GM12878 (cell line): ENCODE measurements around the gene DNTT. TPM values are rescaled to one million over a fixed set of nuclear protein-coding genes. Genes with fewer than 3 reads are reported as not detected.

Experiments used
- ATAC-seq: fragments of 200-7000 bp; cut with Tn5 transposase; 3 replicates; pipeline ENCODE4 v1.9.1; 2020; ENCODE audit warnings: mild to moderate bottlenecking, moderate library complexity
- BruUV-seq: library from RNA; stranded (reverse); fragments of 400-500 nt; replicated peaks from 2 replicates; lab custom pipeline; 2021; lab: Mats Ljungman, UMichigan
- CTCF ChIA-PET: fragments of 300-600 bp; sonication (Branson Sonifier 250); formaldehyde crosslinking; extraction: SDS; loops from one replicate; lab custom pipeline; 2021; ENCODE audit warnings: inconsistent platforms; lab: Yijun Ruan, JAX
- POLR2A ChIA-PET: fragments of 350-600 bp; formaldehyde crosslinking; extraction: SDS; loops from one replicate; lab custom pipeline; 2021; ENCODE audit warnings: inconsistent platforms; lab: Charles Lee
- RAD21 ChIA-PET: fragments of 300-600 bp; sonication (Branson Sonifier 250); formaldehyde crosslinking; loops from one replicate; lab custom pipeline; 2023; ENCODE audit warnings: antibody characterized with exemption; ENCODE audit not compliant: unreplicated experiment; lab: Charles Lee
- SMC1A ChIA-PET: fragments of 300-600 bp; sonication (Branson Sonifier 250); formaldehyde crosslinking; loops from one replicate; lab custom pipeline; 2023; ENCODE audit not compliant: unreplicated experiment, uncharacterized antibody; lab: Charles Lee
- DNase-seq: peaks from one replicate; pipeline ENCODE4 v3.0.0-alpha.2; 2011; ENCODE audit warnings: low read depth, low spot score
- FAIRE-seq: peaks from 3 replicates; lab custom pipeline; 2011; peaks lifted over from hg19 to GRCh38; lab: Jason Lieb, UNC
- H2AFZ ChIP-seq: 2 replicates; pipeline ENCODE4 v1.6.0; 2011; ENCODE audit warnings: low read depth, low read length, control low read depth; ENCODE audit not compliant: control insufficient read depth
- H3K27ac ChIP-seq: 2 replicates; pipeline ENCODE4 v1.5.1; 2011; ENCODE audit warnings: control low read depth; ENCODE audit not compliant: control insufficient read depth, insufficient read depth
- H3K27me3 ChIP-seq, 2 experiments: replicated peaks in 1 of 2; 2 replicates each; pipeline versions ENCODE4 v1.6.0 to v1.6.1; 2011; ENCODE audit warnings: low read length in 1 of 2; ENCODE audit not compliant: control insufficient read depth in 2 of 2, insufficient read depth in 2 of 2
- H3K36me3 ChIP-seq, 2 experiments: 2 replicates each; pipeline ENCODE4 v1.5.1; 2011; ENCODE audit warnings: low read length in 1 of 2; ENCODE audit not compliant: control insufficient read depth in 2 of 2, insufficient read depth in 2 of 2
- H3K4me1 ChIP-seq: 2 replicates; pipeline ENCODE4 v1.6.1; 2011; ENCODE audit warnings: mild to moderate bottlenecking, low read length, moderate library complexity, mixed read lengths; ENCODE audit not compliant: control insufficient read depth, insufficient read depth
- H3K4me2 ChIP-seq: 2 replicates; pipeline ENCODE4 v1.6.0; 2011; ENCODE audit warnings: control low read depth; ENCODE audit not compliant: control insufficient read depth, insufficient read depth
- H3K4me3 ChIP-seq: fragments of 200-600 bp; sonication (generic); 2 replicates; pipeline ENCODE4 v1.5.1; 2016
- H3K79me2 ChIP-seq: 2 replicates; pipeline ENCODE4 v1.6.0; 2011; ENCODE audit warnings: low read length; ENCODE audit not compliant: control insufficient read depth, insufficient read depth
- H3K9ac ChIP-seq: 2 replicates; pipeline ENCODE4 v1.8.0; 2011; ENCODE audit warnings: low read length, control low read depth, mixed read lengths; ENCODE audit not compliant: control insufficient read depth, insufficient read depth
- H3K9me3 ChIP-seq: replicated peaks from 3 replicates; pipeline ENCODE4 v1.5.1; 2011; ENCODE audit warnings: mild to moderate bottlenecking, low read length; ENCODE audit not compliant: control insufficient read depth, insufficient read depth
- H4K20me1 ChIP-seq: 2 replicates; pipeline ENCODE4 v1.6.0; 2011; ENCODE audit not compliant: control insufficient read depth, insufficient read depth
- BRCA1 ChIP-seq: IDR thresholded peaks from 2 replicates; pipeline ENCODE4 v1.6.1; 2011; ENCODE audit warnings: low read depth, low read length, improper control_type of control experiment
- CBFB ChIP-seq: IDR thresholded peaks from 2 replicates; pipeline ENCODE4 v1.6.1; 2016; ENCODE audit warnings: antibody characterized with exemption, low read depth
- CBX3 ChIP-seq: fragments of 200-600 bp; sonication (generic); IDR thresholded peaks from 2 replicates; pipeline ENCODE4 v1.6.1; 2016; ENCODE audit warnings: low read depth, borderline replicate concordance
- CEBPZ ChIP-seq: fragments of 150-350 bp; IDR thresholded peaks from 2 replicates; pipeline ENCODE4 v1.6.1; 2016; ENCODE audit warnings: low read depth, low read length
- E4F1 ChIP-seq: fragments of 450-650 bp; IDR thresholded peaks from 2 replicates; pipeline ENCODE4 v1.6.1; 2018; ENCODE audit warnings: borderline replicate concordance, mild to moderate bottlenecking; ENCODE audit not compliant: partially characterized antibody
- FOS ChIP-seq: IDR thresholded peaks from 3 replicates; pipeline ENCODE4 v1.6.1; 2011; ENCODE audit warnings: borderline replicate concordance; ENCODE audit not compliant: insufficient read length; ENCODE audit errors: extremely low read depth
- GATAD2B ChIP-seq: fragments of 450-650 bp; conservative IDR thresholded peaks from 2 replicates; pipeline ENCODE4 v1.6.1; 2017; ENCODE audit warnings: low read depth, mild to moderate bottlenecking, moderate library complexity
- IKZF2 ChIP-seq, 2 experiments: fragments of 450-650 bp; IDR thresholded peaks; 2 replicates each; pipeline ENCODE4 v1.6.1; 2017; ENCODE audit warnings: mild to moderate bottlenecking in 2 of 2, moderate library complexity in 2 of 2
- JUNB ChIP-seq: IDR thresholded peaks from 2 replicates; pipeline ENCODE4 v1.6.1; 2016; ENCODE audit warnings: antibody characterized with exemption, mild to moderate bottlenecking
- MEF2B ChIP-seq: fragments of 450-650 bp; IDR thresholded peaks from 2 replicates; pipeline ENCODE4 v1.6.1; 2018; ENCODE audit warnings: mild to moderate bottlenecking, moderate library complexity; ENCODE audit not compliant: partially characterized antibody, poor library complexity, severe bottlenecking
- NFIC ChIP-seq: IDR thresholded peaks from 2 replicates; pipeline ENCODE4 v1.6.1; 2012; ENCODE audit warnings: low read depth, mild to moderate bottlenecking, inconsistent platforms, low read length, moderate library complexity
- NRF1 ChIP-seq: conservative IDR thresholded peaks from 2 replicates; pipeline ENCODE4 v1.6.1; 2011; ENCODE audit warnings: mild to moderate bottlenecking, low read depth, low read length, improper control_type of control experiment
- POLR2AphosphoS2 ChIP-seq: IDR thresholded peaks from 2 replicates; pipeline ENCODE4 v1.6.1; 2011; ENCODE audit warnings: low read depth, mild to moderate bottlenecking, low read length, improper control_type of control experiment, moderate library complexity
- RAD51 ChIP-seq: fragments of 450-650 bp; IDR thresholded peaks from 2 replicates; pipeline ENCODE4 v1.6.1; 2016; ENCODE audit warnings: moderate library complexity, mild to moderate bottlenecking, inconsistent platforms
- STAT1 ChIP-seq: fragments of 450-650 bp; conservative IDR thresholded peaks from 2 replicates; pipeline ENCODE4 v1.6.1; 2014; ENCODE audit warnings: antibody characterized with exemption, mild to moderate bottlenecking
- TCF3 ChIP-seq: IDR thresholded peaks from 2 replicates; pipeline ENCODE4 v1.6.1; 2012; ENCODE audit warnings: low read depth, mild to moderate bottlenecking, low read length, borderline replicate concordance; ENCODE audit not compliant: insufficient read depth
- ZBTB4 ChIP-seq: fragments of 450-650 bp; formaldehyde crosslinking; IDR thresholded peaks from 2 replicates; pipeline ENCODE4 v1.4.0; 2022; ENCODE audit warnings: mild to moderate bottlenecking, moderate library complexity
- in situ Hi-C: fragments of 300-500 bp; cut with MboI; formaldehyde crosslinking; loops from 9 replicates; pipeline ENCODE4 v1.14.3; 2018; ENCODE audit warnings: mixed read lengths
- intact Hi-C: fragments of 100-400 bp; cut with micrococcal nuclease; formaldehyde crosslinking; loops from one replicate; pipeline ENCODE4 v1.14.2; 2022; ENCODE audit not compliant: unreplicated experiment
- polyA plus RNA-seq, 11 experiments: library from polyadenylated mRNA; depleted of rRNA in 4 of 11; unstranded in 6 of 11; stranded (reverse) in 5 of 11; fragments of >200 nt; fragmentation: Nextera tagmentation in 4 of 11; fragmentation: Illumina TruSeq in 1 of 11; extraction: Ambion mirVana in 4 of 11; extraction: Trizol in 1 of 11; gene quantifications; 1 replicate in 1 of 11; 2 replicates in 10 of 11; pipeline versions ENCODE4 v1.2.1 to v1.2.3, GENCODE V29; 2011 to 2016; ENCODE audit warnings: inconsistent platforms in 2 of 11, missing spikeins in 2 of 11, low read depth in 1 of 11
- total RNA-seq, 4 experiments: library from RNA; depleted of rRNA in 3 of 4; stranded (reverse); fragments of >200 nt in 3 of 4; fragmentation: Illumina TruSeq in 1 of 4; extraction: Trizol in 1 of 4; gene quantifications; 2 replicates each; pipeline versions ENCODE4 v1.2.1 to v1.2.3, GENCODE V29; 2013 to 2021

The DNTT gene
- total and polyA plus RNA-seq, 10 of the 15 experiments (the other 5 are each of a cell fraction or from before 2014, with no cell fraction given) = 0.06 to 0.13 (median 0.09) TPM; not detected in 5

- CTCF ChIA-PET = interaction anchor here (1.2 to 1.9 kb wide), 2 partner anchors 11 to 23 kb away, joined by 5 to 6 read pairs; no protein-coding TSS in a partner anchor
- H3K4me1 ChIP-seq = no peaks in the 10 kb centered on the region
- SMC1A ChIA-PET = no interaction called here
- no peaks in the 10 kb centered on the region for H3K79me2 ChIP-seq
- no TSS peak for BruUV-seq
- no peak overlapping the region for H3K4me2 ChIP-seq
- RAD21 ChIA-PET = interaction anchor here (0.6 kb wide), 1 partner anchor 727 kb away, joined by 3 read pairs; no protein-coding TSS in a partner anchor
- POLR2A ChIA-PET = no interaction called here
- no peak overlapping the region for H3K4me3 ChIP-seq
- peaks cover 0 to 3% of the 10 kb centered on the region in 2 experiments; a peak in 2 of 4 replicates for H3K27me3 ChIP-seq
- no peaks in the 10 kb centered on the region for H4K20me1 ChIP-seq
- ATAC-seq (no peak), DNase-seq (no peak), FAIRE-seq (no peak)
- H2AFZ ChIP-seq = no peak overlapping the region
- intact Hi-C loops = no loop called here
- no peak overlapping the region for H3K9ac ChIP-seq
- H3K9me3 ChIP-seq = no peaks in the 10 kb centered on the region; the same call in 2 of the 3 replicates
- no peaks in the 10 kb centered on the region for H3K36me3 ChIP-seq
- in situ Hi-C loops = no loop called here
- no peak overlapping the region for H3K27ac ChIP-seq
- no peak for TF ChIP-seq CBX3
- no peak for TF ChIP-seq CBFB
- TF ChIP-seq JUNB = no peak
- TF ChIP-seq IKZF2 (IDR thresholded peaks at IDR 0.05) = no peak
- no peak for TF ChIP-seq ZBTB4 (CRISPR knock-in tag)
- TF ChIP-seq TCF3 = no peak
- no peak for TF ChIP-seq CEBPZ
- no peak for TF ChIP-seq RAD51
- TF ChIP-seq MEF2B = no peak
- TF ChIP-seq BRCA1 = no peak
- TF ChIP-seq NRF1 = no peak
- no peak for TF ChIP-seq STAT1
- no peak for TF ChIP-seq E4F1
- TF ChIP-seq POLR2AphosphoS2 = no peak
- no peak for TF ChIP-seq GATAD2B
- TF ChIP-seq FOS = no peak
- no peak for TF ChIP-seq NFIC
Measured at GRCh38 chr10:96352027-96352426, 47.8 kb downstream of the DNTT start.
